Stomach (tissue), 4 donors: Measurements from ENCODE around the gene SAA1.

Source experiments
- EP300 ChIP-seq: sonication (generic); formaldehyde crosslinking; IDR thresholded peaks from one replicate; pipeline ENCODE4 v1.6.1; 2017; ENCODE audit warnings: antibody characterized with exemption
- TF ChIP-seq, protein P1 (sequence below), 7 experiments: fragments of 450-650 bp in 4 of 7; fragments of 200-600 bp in 3 of 7; sonication (generic) in 3 of 7; IDR thresholded peaks; one replicate each; pipeline ENCODE4 v1.5.1; 2016 to 2019; ENCODE audit warnings: antibody characterized with exemption in 7 of 7, control low read depth in 2 of 7, mild to moderate bottlenecking in 1 of 7

DNA sequence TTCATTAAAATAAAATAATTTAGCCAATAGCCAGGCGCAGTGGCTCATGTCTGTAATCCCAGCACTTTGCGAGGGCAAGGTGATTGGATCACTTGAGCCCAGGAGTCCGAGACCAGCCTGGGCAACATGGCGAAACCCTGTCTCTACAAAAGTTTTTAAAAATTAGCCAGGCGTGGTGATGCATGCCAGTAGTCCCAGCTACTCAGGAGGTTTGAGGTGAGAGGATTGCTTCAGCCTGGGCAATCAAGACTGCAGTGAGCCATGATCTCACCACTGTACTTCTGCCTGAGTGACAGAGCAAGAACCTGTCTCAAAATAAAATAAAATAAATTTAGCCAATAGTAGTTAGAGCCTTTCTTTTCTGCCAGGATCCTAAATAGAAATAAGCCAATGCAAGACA is 43.6 kb downstream of the SAA1 start:
- TF ChIP-seq EP300 = no peak
- TF ChIP-seq, protein P1, sequence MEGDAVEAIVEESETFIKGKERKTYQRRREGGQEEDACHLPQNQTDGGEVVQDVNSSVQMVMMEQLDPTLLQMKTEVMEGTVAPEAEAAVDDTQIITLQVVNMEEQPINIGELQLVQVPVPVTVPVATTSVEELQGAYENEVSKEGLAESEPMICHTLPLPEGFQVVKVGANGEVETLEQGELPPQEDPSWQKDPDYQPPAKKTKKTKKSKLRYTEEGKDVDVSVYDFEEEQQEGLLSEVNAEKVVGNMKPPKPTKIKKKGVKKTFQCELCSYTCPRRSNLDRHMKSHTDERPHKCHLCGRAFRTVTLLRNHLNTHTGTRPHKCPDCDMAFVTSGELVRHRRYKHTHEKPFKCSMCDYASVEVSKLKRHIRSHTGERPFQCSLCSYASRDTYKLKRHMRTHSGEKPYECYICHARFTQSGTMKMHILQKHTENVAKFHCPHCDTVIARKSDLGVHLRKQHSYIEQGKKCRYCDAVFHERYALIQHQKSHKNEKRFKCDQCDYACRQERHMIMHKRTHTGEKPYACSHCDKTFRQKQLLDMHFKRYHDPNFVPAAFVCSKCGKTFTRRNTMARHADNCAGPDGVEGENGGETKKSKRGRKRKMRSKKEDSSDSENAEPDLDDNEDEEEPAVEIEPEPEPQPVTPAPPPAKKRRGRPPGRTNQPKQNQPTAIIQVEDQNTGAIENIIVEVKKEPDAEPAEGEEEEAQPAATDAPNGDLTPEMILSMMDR (IDR thresholded peaks at IDR 0.05) = no peak
